ENCODE results near the gene TRUB2. TPM values are rescaled to one million over a fixed set of nuclear protein-coding genes. Genes with fewer than 3 reads are reported as not detected.

TRUB2 gene
- total RNA-seq, 4 donors from 2014 or later: 7.2 to 18.3 (median 9.2) TPM

GRCh38 chr9:128314697-128315096, 7.5 kb downstream of the TRUB2 start:
- no peak overlapping the region for H3K4me3 ChIP-seq
- 91 to 92% methylated on average over 4 of the region's 4 CpGs for WGBS, 2 donors
- TF ChIP-seq EP300 (IDR thresholded peaks at IDR 0.05): no peak
- TF ChIP-seq POLR2A (IDR thresholded peaks at IDR 0.05): no peak
- TF ChIP-seq CTCF (IDR thresholded peaks at IDR 0.05): no peak
- H3K4me1 ChIP-seq: no peaks in the 10 kb centered on the region
- H3K36me3 ChIP-seq: peaks cover 0 to 99% (median 8%) of the 10 kb centered on the region in 3 donors
- H3K27me3 ChIP-seq: no peaks in the 10 kb centered on the region
- no peaks in the 10 kb centered on the region for H3K9me3 ChIP-seq
- no peak for DNase-seq (ENCODE audit: low spot score in 2 of 2)
- H3K27ac ChIP-seq: no peak overlapping the region

- Histone ChIP-seq H3K27ac (no peak overlapping the region), H3K27me3 (no peaks in the 10 kb centered on the region), H3K4me1 (no peaks in the 10 kb centered on the region), H3K4me3 (no peak overlapping the region), H3K9me3 (no peaks in the 10 kb centered on the region), H3K36me3 (peaks cover 0 to 97% (median 14%) of the 10 kb centered on the region in 3 donors)
- WGBS, 2 donors: 70 to 74% methylated on average over 10 of the region's 10 CpGs
- no peak for DNase-seq (ENCODE audit: low spot score in 2 of 2)
- TF ChIP-seq POLR2A (IDR thresholded peaks at IDR 0.05) (no peak), EP300 (IDR thresholded peaks at IDR 0.05) (no peak), CTCF (IDR thresholded peaks at IDR 0.05) (no peak)
These were observed 11.8 kb downstream of the TRUB2 start for GRCh38 chr9:128310461-128310860.

GRCh38 chr9:128309551-128309950, 12.7 kb downstream of the TRUB2 start:
- Histone ChIP-seq H3K4me3 (no peak overlapping the region), H3K27ac (no peak overlapping the region), H3K27me3 (no peaks in the 10 kb centered on the region), H3K9me3 (no peaks in the 10 kb centered on the region), H3K4me1 (no peaks in the 10 kb centered on the region), H3K36me3 (peaks cover 0 to 88% (median 10%) of the 10 kb centered on the region in 3 donors)
- 95 to 98% methylated on average over 14 to 16 of the region's 16 CpGs for WGBS, 2 donors
- TF ChIP-seq EP300 (IDR thresholded peaks at IDR 0.05): no peak
- no peak for TF ChIP-seq POLR2A (IDR thresholded peaks at IDR 0.05)
- TF ChIP-seq CTCF (IDR thresholded peaks at IDR 0.05): no peak
- no peak for DNase-seq (ENCODE audit: low spot score in 2 of 2)

- Histone ChIP-seq H3K4me1 (peaks cover 0 to 6% (median 0%) of the 10 kb centered on the region in 4 donors), H3K9me3 (no peaks in the 10 kb centered on the region), H3K27ac (no peak overlapping the region), H3K36me3 (peaks cover 0 to 43% (median 6%) of the 10 kb centered on the region in 3 donors), H3K27me3 (no peaks in the 10 kb centered on the region), H3K4me3 (no peak overlapping the region)
- 53 to 57% methylated on average over 5 of the region's 5 CpGs for WGBS, 2 donors
- no peak for DNase-seq (ENCODE audit: low spot score in 2 of 2)
- TF ChIP-seq CTCF (IDR thresholded peaks at IDR 0.05) (no peak), EP300 (IDR thresholded peaks at IDR 0.05) (no peak), POLR2A (IDR thresholded peaks at IDR 0.05) (no peak)
These were observed 17.3 kb downstream of the TRUB2 start for GRCh38 chr9:128304971-128305288.

GRCh38 chr9:128304136-128304970, 17.9 kb downstream of the TRUB2 start:
- Histone ChIP-seq H3K27ac (no peak overlapping the region), H3K4me3 (no peak overlapping the region), H3K27me3 (no peaks in the 10 kb centered on the region), H3K4me1 (peaks cover 0 to 6% (median 0%) of the 10 kb centered on the region in 4 donors), H3K9me3 (no peaks in the 10 kb centered on the region), H3K36me3 (peaks cover 0 to 37% (median 3%) of the 10 kb centered on the region in 3 donors)
- TF ChIP-seq EP300 (IDR thresholded peaks at IDR 0.05) (no peak), CTCF (IDR thresholded peaks at IDR 0.05) (no peak)
- DNase-seq (ENCODE audit: low spot score in 2 of 2): no peak
- 69 to 70% methylated on average over 9 of the region's 9 CpGs for WGBS, 2 donors
